NCI-H1694 treated with DMSO at 0.1 percent for 48 hours (cell line): ENCODE results near the gene PEPD.
A peak's percentile ranks its signal among the peaks of the same experiment; 100 is the strongest.

Source experiments
- DNase-seq: peaks from one replicate; lab custom pipeline; 2025; lab: John Stamatoyannopoulos, UW

PEPD gene

GRCh38 chr19:33395561-33396550 is 125.7 kb downstream of the PEPD start:
- DNase-seq = no peak

- no peak for DNase-seq
Measured at GRCh38 chr19:33394723-33395560, 126.6 kb downstream of the PEPD start.

- no peak for DNase-seq
Measured at GRCh38 chr19:33394006-33394722, 127.4 kb downstream of the PEPD start.

- no peak for DNase-seq
Measured at GRCh38 chr19:33393286-33394005, 128.1 kb downstream of the PEPD start.

- DNase-seq = no peak
Measured at GRCh38 chr19:33392341-33393285, 129.0 kb downstream of the PEPD start.

- DNase-seq = no peak
Measured at GRCh38 chr19:33391631-33392249, 129.9 kb downstream of the PEPD start.

GRCh38 chr19:33390908-33391630 is 130.5 kb downstream of the PEPD start:
- DNase-seq = no peak

GRCh38 chr19:33390101-33390907 is 131.3 kb downstream of the PEPD start:
- DNase-seq = peak; percentile 49

GRCh38 chr19:33389421-33390100 is 132.0 kb downstream of the PEPD start:
- no peak for DNase-seq

GRCh38 chr19:33388725-33389420 is 132.7 kb downstream of the PEPD start:
- no peak for DNase-seq

- DNase-seq = no peak
Measured at GRCh38 chr19:33388231-33388724, 133.3 kb downstream of the PEPD start.

GRCh38 chr19:33387351-33388230 is 134.0 kb downstream of the PEPD start:
- peak; percentile 42 for DNase-seq

- DNase-seq = no peak
Measured at GRCh38 chr19:33386361-33386858, 135.2 kb downstream of the PEPD start.

- DNase-seq = no peak
Measured at GRCh38 chr19:33385956-33386355, 135.6 kb downstream of the PEPD start.

- no peak for DNase-seq
Measured at GRCh38 chr19:33384983-33385382, 136.6 kb downstream of the PEPD start.
